ENCODE measurements around the gene PRKAR1B.
"Not testable (repeated sequence)": the region's sequence is repeated elsewhere in the genome, so short reads cannot be mapped to it uniquely, and the experiment has no call there.

The PRKAR1B gene

DNA sequence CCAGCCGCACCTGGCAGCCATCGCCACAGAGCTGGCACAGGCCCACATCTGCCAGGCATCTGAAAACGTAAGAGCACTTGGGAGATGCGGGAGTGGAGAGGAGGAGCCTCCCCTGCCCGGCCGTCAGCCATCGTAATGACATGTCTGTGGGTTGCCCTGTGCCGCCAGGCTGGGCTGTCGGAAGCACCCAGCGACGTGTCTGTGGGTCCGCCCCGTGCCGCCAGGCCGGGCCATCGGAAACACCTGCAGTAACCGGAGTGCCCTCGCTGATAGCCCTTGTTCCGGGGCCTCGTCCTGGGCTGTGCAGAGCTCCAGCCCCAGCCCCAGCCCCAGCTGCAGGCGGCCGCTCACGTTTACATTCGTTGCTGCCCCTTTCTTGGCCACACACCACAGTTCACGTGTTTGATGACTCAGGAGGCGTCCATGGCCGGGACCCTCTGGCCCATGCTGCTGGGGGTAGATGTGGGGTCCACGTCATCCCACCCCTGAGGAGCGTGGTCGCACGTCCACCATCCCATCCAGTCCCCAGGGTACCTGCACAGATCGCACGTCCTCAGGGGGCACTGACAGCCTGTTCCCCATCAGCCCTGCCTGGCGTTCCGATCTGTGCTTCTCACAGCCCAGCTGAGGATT is 30.0 kb upstream of the PRKAR1B start:
- no peak for DNase-seq

DNA sequence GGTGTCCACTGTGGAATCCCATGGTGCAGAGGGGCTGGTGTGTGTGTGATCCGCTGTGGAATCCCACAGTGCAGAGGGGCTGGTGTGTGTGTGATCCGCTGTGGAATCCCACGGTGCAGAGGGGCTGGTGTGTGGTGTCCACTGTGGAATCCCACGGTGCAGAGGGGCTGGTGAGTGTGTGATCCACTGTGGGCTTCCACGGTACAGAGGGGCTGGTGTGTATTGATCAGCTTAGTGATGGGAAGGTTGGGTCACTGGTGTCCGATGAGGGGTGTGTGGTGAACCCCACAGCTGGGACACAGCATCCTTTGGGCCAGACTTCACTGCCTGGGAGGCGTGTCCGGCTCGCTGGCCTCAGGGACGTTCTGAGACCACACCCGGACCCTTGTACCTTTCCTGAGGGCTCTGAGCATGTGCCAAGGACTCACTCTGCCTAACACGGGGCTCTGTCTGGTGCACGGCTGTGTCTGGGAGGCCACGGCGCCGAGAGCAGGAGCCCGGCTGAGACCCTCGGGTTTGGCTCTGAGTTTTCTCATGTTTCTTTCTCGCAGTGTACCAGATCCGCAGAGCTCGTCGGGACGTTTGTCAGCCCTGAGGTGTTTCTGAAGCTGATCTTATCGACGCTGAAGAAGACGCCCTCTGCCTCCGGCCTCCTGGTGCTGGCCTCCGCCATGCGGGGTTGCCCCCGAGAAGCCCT is 29.3 kb upstream of the PRKAR1B start:
- DNase-seq: no peak

DNA sequence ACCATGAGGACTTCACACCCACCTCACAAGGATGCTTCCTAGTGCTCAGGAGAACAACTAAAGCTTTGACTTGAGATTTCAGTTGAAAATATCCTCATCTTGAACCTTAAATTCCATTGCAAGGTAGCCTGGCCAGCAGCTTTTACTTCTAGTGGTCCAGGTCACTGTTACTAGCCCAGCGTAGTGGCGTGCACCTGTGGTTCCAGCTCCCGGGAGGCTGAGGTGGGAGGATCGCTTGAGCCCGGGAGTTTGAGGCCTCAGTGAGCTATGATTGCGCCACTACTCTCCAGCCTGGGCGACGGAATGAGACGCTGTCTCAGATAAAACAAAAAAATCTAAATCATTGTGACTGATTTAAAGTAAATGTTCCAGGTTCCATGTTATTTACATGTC is 28.3 kb upstream of the PRKAR1B start:
- DNase-seq: no peak

DNA sequence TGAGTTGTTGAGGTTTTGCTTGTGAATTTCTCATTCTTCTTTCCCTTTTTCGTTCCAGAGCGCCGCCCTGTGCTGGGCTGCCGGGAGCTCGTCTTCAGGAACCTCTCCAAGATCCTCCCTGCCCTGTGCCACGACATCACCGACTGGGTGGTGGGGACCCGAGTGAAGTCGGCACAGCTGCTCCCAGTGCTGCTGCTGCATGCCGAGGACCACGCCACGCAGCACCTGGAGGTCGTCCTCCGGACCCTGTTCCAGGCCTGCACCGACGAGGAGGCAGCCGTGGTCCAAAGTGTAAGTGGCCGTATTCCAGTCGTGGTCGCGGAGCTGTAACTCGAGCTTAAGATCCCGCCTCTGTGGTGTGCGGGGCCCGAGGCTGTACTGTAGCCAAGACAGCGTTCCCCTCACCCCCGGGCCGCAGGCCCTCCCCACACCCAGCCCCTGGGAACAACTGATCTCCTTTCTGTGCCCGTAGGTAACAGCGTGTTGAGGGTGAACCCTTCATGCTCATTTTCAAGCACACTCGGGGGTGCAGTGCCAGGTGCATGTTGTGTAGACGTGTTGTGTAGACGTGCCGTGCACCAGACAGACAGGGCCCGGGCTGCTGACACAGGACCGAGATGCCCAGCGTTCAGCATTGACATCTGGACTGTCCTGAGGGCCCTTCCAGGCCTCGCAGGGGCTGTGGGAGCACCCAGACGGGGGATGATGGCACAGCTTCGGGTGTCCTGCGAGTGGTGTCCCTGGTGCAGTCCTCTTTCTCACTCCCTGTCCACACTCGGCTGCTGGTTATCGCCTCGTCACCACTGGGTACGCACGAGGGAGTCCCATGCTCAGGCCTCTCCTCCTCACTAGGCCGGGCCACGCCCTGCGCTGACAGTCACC is 27.7 kb upstream of the PRKAR1B start:
- DNase-seq: no peak

DNA sequence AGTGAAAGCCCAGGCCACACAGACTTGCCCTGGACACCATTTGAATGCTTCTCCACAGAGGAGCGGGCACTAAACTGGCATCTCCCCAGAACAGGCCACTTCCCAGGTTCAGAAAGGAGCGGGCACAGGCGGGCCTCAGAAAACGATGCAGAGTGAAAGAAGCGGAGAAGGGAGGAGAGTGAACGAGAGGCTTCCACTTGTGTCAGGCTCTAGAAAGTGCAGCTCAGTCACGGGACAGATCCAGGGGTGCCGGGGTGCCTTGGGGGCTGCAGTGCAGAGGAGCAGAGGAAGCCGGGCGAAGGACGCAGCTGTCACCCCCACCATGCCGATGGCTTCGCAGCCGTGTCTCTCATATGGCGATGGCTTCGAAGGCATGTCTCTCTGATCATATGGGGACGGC is 26.1 kb upstream of the PRKAR1B start:
- DNase-seq: no peak

DNA sequence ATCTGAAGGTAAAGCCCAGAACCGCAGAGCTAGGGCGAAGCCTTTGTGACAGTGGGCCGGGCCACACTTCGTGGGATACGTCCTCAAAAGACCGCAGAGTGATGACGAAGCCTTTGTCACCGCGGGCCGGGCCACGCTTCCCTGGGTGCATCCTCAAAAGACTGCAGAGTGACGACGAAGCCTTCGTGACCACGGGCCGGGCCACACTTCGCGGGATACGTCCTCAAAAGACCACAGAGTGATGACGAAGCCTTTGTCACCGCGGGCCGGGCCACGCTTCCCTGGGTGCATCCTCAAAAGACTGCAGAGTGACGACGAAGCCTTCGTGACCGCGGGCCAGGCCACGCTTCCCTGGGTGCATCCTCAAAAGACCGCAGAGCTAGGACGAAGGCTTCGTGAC is 25.2 kb upstream of the PRKAR1B start:
- DNase-seq: not testable (repeated sequence)

DNA sequence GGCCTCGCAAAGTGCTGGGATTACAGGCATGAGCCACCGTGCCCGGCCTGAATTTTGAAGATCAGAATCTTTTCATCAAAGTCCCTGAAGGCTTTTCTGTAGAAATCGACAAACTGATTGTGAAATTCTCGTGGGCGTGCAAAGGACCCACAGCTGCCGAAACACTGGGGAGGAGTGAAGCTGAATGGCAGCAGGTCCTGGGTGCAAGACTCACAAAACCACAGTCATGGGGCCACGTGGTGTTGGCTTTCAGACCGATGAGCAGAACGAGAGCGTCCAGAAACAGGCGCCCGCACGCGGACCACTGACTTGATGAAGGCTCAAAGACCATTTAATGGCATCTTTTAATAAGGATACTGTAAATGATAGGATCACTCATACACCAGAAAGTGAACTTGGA is 24.7 kb upstream of the PRKAR1B start:
- no peak for DNase-seq

DNA sequence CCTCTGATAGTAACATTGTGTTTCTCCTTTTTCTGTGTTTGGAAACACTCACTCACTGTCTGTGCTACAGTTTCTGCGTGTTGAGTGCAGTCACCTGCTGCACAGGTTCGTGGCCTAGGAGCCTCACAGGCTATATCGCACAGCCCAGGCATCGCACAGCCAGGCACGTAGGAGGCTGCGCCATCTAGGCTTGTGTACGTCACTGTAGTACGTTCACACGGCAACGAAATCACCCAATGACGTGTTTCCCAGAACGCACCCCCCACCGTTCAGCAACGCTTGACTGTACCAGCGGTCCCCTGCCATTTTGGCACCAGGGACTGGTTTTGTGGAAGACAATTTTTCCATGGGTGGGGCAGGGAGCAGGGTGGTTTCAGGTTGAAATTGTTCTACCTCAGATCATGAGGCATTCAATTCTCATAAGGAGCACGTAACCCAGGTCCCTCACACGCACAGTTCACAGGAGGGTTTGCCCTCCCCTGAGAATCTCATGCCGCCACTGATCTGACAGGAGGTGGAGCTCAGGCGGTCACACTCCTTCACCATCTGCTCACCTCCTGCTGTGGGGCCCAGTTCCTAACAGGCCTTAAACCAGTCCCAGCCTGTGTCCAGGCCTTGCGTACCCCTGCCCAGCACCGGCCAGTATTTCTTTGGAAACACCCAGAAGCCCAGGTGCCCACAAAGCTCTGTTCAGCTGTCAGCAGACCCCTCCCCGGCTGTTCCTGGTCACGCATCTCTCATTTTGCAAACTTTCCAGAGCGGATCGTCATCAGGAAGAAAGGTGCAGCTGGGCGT is 23.2 kb upstream of the PRKAR1B start:
- no peak for DNase-seq

DNA sequence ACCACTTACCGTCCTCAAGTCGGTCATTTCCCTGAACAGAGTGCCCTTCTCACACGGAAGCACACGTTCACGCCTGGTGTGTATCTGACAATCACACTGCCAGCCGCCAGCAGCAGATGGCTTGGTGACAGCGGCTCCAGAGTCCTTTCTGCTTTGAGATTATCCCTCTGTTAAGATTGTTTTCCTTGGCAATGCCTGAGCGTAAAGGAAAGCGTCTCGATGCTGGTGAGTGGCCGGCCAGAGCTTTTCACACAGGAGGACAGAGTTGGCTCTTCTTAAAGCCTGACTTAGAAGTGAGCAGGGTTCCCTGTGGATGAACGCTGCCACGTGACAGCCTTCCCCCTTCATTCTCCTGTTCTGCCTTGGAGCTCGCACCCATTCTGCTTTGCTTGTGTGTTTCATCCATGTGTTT is 22.1 kb upstream of the PRKAR1B start:
- no peak for DNase-seq

DNA sequence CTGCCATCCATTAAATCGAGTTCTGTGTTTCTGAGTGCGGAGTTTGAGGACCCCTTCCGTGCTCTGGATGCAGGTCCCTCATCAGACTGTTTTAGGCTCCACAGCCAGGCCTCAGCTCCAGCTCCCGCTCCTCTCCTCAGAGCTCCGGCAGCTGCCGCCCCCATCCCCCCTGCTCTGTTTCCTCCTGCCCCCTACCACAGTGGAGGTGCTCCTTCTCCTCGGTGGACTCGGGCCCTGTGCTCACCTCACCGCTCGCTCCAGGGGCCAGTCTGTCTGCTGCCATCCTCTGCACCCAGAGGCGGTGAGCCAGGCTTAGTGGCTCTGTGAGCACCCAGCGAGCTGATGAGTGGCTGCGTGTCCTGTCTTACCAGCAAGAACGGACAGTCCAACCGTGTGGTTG is 21.4 kb upstream of the PRKAR1B start:
- DNase-seq: no peak

DNA sequence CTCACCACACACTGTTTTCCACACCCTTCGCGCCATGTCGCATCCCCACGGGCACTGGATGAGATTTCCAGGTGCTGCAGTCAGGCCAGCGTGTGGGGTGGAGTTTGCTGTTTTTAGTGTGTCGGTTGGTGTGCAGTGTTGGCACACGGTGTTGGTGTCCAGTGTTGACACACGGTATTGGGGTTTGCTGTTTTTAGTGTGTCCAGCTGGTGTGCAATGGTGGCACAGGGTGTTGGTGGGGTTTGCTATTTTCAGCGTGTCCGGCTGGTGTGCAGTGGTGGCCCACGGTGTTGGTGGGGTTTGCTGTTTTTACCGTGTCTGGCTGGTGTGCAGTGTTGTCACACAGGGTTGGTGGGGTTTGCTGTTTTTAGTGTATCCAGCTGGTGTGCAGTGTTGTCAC is 20.1 kb upstream of the PRKAR1B start:
- no peak for DNase-seq

DNA sequence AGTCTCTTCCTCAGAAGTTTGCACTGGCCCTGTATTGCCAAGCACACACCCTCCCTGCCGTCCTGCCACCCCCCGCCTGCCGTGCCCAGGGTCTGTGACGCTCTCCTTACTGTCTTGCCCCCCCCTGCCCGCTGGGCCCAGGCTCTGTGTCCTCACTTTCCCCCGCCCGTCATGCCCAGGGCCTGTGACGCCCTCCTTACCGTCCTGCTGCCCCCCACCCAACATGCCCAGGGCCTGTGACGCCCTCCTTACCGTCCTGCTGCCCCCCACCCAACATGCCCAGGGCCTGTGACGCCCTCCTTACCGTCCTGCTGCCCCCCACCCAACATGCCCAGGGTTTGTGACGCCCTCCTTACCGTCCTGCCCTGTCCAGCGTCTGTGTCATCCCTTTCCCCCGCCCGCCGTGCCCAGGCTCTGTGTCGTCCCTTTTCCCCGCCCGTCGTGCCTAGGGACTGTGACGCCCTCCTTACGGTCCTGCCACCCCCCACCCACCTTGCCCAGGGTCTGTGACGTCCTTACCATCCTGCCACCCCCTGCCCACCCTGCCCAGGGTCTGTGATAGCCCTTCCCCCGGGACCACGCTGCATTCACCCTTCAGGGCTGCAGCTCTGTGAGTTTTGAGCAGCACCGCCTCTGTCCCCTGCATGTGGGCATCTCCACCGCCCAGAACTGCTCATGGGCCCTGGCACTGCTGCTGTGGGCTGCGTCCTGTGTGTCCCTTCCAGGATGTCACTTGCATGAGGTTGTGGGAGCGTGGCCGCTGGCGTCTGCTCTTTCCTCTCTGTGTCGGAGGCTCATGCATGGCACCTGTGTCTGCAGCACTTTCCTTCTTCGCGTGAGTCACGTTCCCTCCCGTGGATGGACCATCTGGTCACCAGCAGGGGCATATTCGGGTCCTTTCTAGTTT is 19.3 kb upstream of the PRKAR1B start:
- no peak for DNase-seq

DNA sequence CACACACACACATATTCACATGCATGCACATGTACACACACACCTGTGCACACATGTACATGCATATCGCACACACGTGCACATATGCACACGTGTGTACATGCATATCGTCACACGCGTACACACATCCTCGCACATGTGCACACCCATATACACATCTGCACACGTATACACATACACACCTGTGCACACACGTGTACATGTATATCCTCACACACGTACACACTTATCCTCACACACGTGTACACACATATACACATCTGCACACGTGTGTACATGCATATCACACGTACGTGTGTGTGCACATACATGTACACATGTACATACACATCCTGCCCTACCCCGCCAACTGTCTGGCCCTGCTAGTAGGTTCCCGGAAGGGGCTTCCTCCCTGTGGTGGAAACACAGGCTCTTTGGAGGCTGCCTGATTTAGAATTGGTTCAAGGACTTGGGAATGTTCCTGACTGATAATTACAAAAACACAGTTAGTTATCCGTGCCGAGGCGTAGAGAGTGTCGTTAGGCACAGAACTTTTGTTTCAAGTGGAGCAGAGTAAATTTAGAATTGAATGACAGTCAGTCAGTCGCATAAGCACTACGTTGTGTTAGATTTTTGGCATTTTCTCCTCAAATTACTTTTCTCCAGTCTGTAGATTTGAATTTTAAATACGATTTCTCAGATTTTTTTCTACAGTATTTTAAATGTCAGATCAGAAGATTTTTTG is 18.5 kb upstream of the PRKAR1B start:
- no peak for DNase-seq

DNA sequence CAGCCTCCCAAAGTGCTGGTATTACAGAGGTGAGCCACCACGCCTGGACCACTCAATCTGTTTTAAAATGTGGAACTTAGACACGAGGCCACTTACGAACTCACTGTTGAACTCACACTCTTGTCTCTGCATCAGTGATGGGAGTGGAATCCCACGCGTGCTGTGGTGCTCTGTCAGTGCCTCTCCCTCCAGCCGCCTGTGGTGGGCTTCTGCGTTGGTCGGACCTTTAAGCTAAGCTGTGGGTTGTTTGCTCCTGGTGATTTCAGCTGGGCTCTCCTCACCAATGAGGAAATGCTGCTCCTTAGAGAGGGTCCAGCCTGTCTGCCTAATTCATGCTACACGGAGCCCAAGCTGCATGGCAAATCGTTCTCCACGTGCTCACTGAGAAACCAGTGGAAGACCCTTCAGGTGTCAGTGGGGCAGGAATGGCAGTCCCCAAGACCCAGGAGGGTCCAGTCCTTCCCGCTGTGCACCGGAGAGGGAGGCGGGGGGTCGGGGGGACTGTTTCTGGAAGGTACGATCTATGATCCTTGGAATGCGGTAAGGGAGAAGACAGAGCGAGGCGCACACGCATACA is 17.9 kb upstream of the PRKAR1B start:
- DNase-seq: no peak

DNA sequence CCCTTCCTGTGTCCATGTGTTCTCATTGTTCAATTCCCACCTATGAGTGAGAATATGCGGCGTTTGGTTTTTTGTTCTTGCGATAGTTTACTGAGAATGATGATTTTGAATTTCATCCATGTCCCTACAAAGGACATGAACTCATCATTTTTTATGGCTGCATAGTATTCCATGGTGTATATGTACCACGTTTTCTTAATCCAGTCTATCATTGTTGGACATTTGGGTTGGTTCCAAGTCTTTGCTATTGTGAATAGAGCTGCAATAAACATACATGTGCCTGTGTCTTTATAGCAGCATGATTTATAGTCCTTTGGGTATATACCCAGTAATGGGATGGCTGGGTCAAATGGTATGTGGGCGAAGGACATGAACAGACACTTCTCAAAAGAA is 17.0 kb upstream of the PRKAR1B start:
- not testable (repeated sequence) for DNase-seq

DNA sequence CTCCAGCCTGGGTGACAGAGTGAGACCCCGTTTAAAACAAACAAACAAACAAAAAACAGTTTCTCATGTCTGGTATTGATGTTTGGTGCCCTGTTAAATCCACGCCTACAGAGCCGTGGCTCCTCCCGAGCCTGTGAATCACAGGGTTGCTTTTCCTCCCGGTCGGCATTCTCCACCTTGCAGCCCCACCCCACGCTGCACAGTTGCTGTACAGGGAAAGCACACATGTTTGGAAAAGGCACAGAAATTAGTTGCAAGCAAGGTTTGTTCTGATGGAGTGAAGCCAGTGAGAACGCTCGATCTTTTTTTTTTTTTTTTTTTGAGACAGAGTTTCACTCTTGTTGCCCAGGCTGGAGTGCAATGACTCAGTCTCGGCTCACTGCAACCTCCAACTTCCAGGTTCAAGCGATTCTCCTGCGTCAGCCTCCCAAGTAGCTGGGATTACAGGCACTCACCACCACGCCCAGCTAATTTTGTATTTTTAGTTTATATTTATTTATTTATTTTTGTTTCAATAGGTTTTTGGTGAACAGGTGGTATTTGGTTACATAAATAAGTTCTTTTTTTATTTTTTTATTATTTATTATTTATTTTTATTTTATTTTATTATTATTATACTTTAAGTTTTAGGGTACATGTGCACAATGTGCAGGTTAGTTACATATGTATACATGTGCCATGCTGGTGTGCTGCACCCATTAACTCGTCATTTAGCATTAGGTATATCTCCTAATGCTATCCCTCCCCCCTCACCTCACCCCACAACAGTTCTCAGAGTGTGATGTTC is 16.5 kb upstream of the PRKAR1B start:
- DNase-seq: not testable (repeated sequence)

DNA sequence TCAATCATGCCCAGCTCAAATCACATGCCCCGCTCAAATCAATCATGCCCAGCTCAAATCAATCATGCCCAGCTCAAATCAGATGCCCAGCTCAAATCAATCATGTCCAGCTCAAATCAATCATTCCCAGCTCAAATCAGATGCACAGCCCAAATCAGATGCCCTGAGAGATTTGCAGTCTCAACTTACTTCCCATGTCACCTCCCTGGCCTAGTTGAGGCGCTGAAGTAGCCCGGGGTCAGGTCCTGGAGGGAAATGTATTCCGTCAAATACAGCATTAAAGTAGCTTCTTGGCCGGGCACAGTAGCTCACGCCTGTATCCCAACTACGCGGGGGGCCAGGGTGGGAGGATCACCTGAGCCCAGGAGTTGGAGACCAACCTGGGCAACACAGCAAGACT is 15.7 kb upstream of the PRKAR1B start:
- DNase-seq: no peak

DNA sequence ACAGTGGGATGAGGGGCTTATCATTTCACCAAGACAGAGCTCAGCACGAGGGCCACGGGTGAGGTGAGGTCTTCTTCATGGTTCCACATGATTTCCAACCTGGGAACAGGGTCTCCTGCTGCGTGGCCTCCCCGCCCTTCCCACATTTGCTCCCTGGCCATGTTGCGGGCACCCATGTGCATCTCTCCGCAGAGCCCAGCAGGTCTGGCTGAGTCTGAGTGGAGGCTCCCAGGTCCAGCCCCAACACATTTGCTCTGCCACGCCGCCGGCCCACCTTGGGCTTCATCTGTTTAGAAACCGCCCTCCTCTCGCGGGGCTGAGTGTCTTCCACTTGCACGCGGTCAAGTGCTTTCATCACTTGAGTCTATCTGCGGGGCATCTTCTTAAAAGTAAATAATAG is 14.8 kb upstream of the PRKAR1B start:
- DNase-seq: no peak

DNA sequence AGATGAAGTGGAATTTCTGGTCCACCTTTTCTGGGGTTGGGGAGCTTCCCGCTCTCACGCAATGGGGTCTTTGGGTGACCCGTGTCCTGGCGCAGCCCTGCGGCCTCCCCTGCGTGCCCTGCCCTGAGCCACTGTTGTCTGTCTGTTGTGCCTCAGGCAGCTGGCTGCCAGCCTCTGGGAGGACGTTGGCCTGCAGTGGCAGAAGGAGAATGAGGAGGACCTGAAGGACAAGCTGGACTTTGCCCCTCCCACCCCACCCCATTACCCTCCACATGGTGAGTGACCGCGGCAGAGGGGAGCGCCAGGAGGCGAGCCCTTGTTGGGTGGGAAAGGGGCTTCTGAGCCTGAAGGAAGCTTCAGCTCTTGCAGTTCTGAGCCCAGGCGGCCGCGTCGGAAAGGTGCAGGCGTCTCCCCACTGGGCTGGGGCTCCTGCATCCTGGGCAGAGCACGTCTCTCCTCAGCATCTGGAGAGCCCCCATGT is 14.2 kb upstream of the PRKAR1B start:
- DNase-seq: no peak

Data from NCI-H446 treated with DMSO at 0.1 percent for 48 hours (cell line).